Breast epithelium (tissue), 4 donors: ENCODE measurements around the gene LMO1. TPM values are rescaled to one million over a fixed set of nuclear protein-coding genes. Genes with fewer than 3 reads are reported as not detected.

ENCODE experiments used
- DNase-seq, 2 donors: peaks; one replicate each; pipeline ENCODE4 v3.0.0-alpha.2; 2019; ENCODE audit warnings: low spot score in 2 of 2
- H3K27ac ChIP-seq, 2 donors: fragments of 200-600 bp; sonication (generic) in 1 of 2; one replicate each; pipeline ENCODE4 v1.5.1; 2016 to 2019; ENCODE audit warnings: mild to moderate bottlenecking in 1 of 2
- H3K27me3 ChIP-seq, 2 donors: fragments of 200-600 bp; sonication (generic) in 1 of 2; one replicate each; pipeline versions ENCODE4 v1.5.1 to v1.6.0; 2017 to 2019; ENCODE audit warnings: control low read depth in 1 of 2, mild to moderate bottlenecking in 1 of 2
- H3K36me3 ChIP-seq: fragments of 200-600 bp; one replicate; pipeline ENCODE4 v1.5.1; 2019
- H3K4me1 ChIP-seq, 2 donors: fragments of 200-600 bp; sonication (generic); one replicate each; pipeline ENCODE4 v1.5.1; 2016 to 2019; ENCODE audit warnings: control low read depth in 1 of 2
- H3K4me3 ChIP-seq, 3 donors: fragments of 200-600 bp; sonication (generic); 1 replicate in 2 of 3; 2 replicates in 1 of 3; pipeline ENCODE4 v1.5.1; 2016 to 2019; ENCODE audit warnings: mild to moderate bottlenecking in 3 of 3, moderate library complexity in 2 of 3
- H3K9me3 ChIP-seq, 2 donors: fragments of 200-600 bp; sonication (generic) in 1 of 2; one replicate each; pipeline ENCODE4 v1.5.1; 2016 to 2019; ENCODE audit warnings: control low read depth in 1 of 2
- POLR2A ChIP-seq: fragments of 450-650 bp; IDR thresholded peaks from one replicate; pipeline ENCODE4 v1.6.1; 2016; ENCODE audit warnings: antibody characterized with exemption, mild to moderate bottlenecking, moderate library complexity
- POLR2AphosphoS5 ChIP-seq, 3 donors: sonication (generic); formaldehyde crosslinking; IDR thresholded peaks; one replicate each; pipeline ENCODE4 v1.6.1; 2017; ENCODE audit warnings: antibody characterized with exemption in 3 of 3
- intact Hi-C: fragments of 100-400 bp; cut with DNase I; formaldehyde crosslinking; loops from one replicate; pipeline ENCODE4 v1.15.1; 2023; ENCODE audit warnings: low total_unique reads
- total RNA-seq, 3 donors: library from RNA; depleted of rRNA; stranded (reverse); fragments of >200 nt; gene quantifications; one replicate each; pipeline ENCODE4 v1.1.0, GENCODE V29; 2016
- TF ChIP-seq, protein P1 (sequence below), 3 donors: fragments of 450-650 bp; IDR thresholded peaks; one replicate each; pipeline ENCODE4 v1.5.1; 2016 to 2017; ENCODE audit warnings: antibody characterized with exemption in 3 of 3, mild to moderate bottlenecking in 3 of 3, moderate library complexity in 3 of 3

Gene LMO1
- total RNA-seq, 3 donors from 2014 or later: not detected

DNA sequence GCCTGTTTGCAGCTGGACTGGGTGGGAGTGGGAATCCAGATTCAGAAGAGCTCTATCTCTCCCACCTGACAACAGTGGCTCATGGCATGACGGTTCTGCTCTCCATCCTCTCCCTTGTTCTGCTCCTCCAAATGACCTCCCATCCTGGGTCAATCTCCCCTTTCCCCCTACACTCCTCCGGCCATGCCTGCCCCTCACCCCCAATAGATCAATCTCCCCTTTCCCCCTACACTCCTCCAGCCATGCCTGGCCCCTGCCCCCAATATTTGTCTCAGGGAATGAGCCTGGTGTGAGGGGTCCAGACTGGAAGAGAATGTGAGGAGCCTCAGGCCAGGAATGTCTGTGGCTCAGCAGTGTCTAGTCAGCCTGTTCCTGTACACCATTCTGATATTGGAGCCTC is 64.0 kb downstream of the LMO1 start:
- no peak for TF ChIP-seq POLR2A
- TF ChIP-seq, protein P1, sequence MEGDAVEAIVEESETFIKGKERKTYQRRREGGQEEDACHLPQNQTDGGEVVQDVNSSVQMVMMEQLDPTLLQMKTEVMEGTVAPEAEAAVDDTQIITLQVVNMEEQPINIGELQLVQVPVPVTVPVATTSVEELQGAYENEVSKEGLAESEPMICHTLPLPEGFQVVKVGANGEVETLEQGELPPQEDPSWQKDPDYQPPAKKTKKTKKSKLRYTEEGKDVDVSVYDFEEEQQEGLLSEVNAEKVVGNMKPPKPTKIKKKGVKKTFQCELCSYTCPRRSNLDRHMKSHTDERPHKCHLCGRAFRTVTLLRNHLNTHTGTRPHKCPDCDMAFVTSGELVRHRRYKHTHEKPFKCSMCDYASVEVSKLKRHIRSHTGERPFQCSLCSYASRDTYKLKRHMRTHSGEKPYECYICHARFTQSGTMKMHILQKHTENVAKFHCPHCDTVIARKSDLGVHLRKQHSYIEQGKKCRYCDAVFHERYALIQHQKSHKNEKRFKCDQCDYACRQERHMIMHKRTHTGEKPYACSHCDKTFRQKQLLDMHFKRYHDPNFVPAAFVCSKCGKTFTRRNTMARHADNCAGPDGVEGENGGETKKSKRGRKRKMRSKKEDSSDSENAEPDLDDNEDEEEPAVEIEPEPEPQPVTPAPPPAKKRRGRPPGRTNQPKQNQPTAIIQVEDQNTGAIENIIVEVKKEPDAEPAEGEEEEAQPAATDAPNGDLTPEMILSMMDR (IDR thresholded peaks at IDR 0.05): no peak
- TF ChIP-seq POLR2AphosphoS5 (IDR thresholded peaks at IDR 0.05): no peak
- H3K4me1 ChIP-seq: no peaks in the 10 kb centered on the region
- intact Hi-C loops: no loop called here
- H3K9me3 ChIP-seq: no peaks in the 10 kb centered on the region
- no peaks in the 10 kb centered on the region for H3K36me3 ChIP-seq
- DNase-seq: no peak
- H3K27ac ChIP-seq: no peak overlapping the region
- peaks cover 0 to 9% of the 10 kb centered on the region in 2 donors for H3K27me3 ChIP-seq
- H3K4me3 ChIP-seq: no peak overlapping the region

DNA sequence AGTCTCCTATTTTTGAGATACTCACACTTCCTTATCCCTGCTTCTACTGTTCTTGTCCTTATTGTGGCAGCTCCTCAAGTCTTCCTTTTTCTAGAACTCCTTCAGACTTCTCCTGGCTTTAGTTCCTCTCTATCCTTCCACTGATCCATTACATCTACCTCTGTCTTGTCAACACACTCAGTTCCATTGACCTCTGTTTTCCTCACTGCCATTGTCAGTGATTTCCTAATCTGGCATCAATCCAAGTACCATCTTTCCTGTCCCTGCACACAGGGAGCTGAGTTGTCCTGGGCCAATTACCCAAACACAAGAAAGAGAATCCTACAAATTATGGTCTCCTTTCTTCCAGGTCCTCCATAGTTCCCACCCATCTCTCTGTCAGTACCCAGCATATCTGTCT is 66.9 kb downstream of the LMO1 start:
- DNase-seq: no peak
- TF ChIP-seq POLR2A: no peak
- TF ChIP-seq, protein P1 (IDR thresholded peaks at IDR 0.05): no peak
- no peak for TF ChIP-seq POLR2AphosphoS5 (IDR thresholded peaks at IDR 0.05)
- H3K27me3 ChIP-seq: peaks cover 0 to 9% of the 10 kb centered on the region in 2 donors
- no peaks in the 10 kb centered on the region for H3K36me3 ChIP-seq
- intact Hi-C loops: no loop called here
- no peak overlapping the region for H3K27ac ChIP-seq
- no peaks in the 10 kb centered on the region for H3K9me3 ChIP-seq
- H3K4me3 ChIP-seq: no peak overlapping the region
- no peaks in the 10 kb centered on the region for H3K4me1 ChIP-seq

GRCh38 chr11:8194956-8195355 is 68.7 kb downstream of the LMO1 start:
- intact Hi-C loops: no loop called here
- TF ChIP-seq, protein P1 (IDR thresholded peaks at IDR 0.05): no peak
- TF ChIP-seq POLR2AphosphoS5 (IDR thresholded peaks at IDR 0.05) (no peak), POLR2A (no peak)
- no peak for DNase-seq

GRCh38 chr11:8192896-8193209 is 70.8 kb downstream of the LMO1 start:
- intact Hi-C loops: no loop called here

More at GRCh38 chr11:8194956-8195355, 68.7 kb downstream of the LMO1 start:
- Histone ChIP-seq H3K36me3 (no peaks in the 10 kb centered on the region), H3K27ac (no peak overlapping the region), H3K4me3 (no peak overlapping the region), H3K9me3 (no peaks in the 10 kb centered on the region), H3K27me3 (peaks cover 0 to 9% of the 10 kb centered on the region in 2 donors), H3K4me1 (no peaks in the 10 kb centered on the region)

GRCh38 chr11:8192016-8192895 is 71.4 kb downstream of the LMO1 start:
- intact Hi-C loops: no loop called here
- Histone ChIP-seq H3K27me3 (no peaks in the 10 kb centered on the region), H3K27ac (no peak overlapping the region), H3K36me3 (no peaks in the 10 kb centered on the region), H3K9me3 (no peaks in the 10 kb centered on the region), H3K4me1 (no peaks in the 10 kb centered on the region), H3K4me3 (no peak overlapping the region)
- no peak for TF ChIP-seq POLR2AphosphoS5 (IDR thresholded peaks at IDR 0.05)
- TF ChIP-seq, protein P1 (IDR thresholded peaks at IDR 0.05): peak in 2 of 3 donors; percentile 49 to 53
- DNase-seq: peak in 1 of 2 donors; percentile 44

More at GRCh38 chr11:8192896-8193209, 70.8 kb downstream of the LMO1 start:
- no peak for DNase-seq
- no peak overlapping the region for H3K4me3 ChIP-seq
- H3K9me3 ChIP-seq: no peaks in the 10 kb centered on the region
- no peaks in the 10 kb centered on the region for H3K36me3 ChIP-seq
- TF ChIP-seq, protein P1 (IDR thresholded peaks at IDR 0.05): peak in 1 of 3 donors; percentile 1
- TF ChIP-seq POLR2AphosphoS5 (IDR thresholded peaks at IDR 0.05): no peak
- H3K27ac ChIP-seq: no peak overlapping the region
- H3K27me3 ChIP-seq: no peaks in the 10 kb centered on the region
- H3K4me1 ChIP-seq: no peaks in the 10 kb centered on the region
